SK-N-SH (cell line): ENCODE measurements around the gene VWA5B1.
"Not testable (repeated sequence)": the region's sequence is repeated elsewhere in the genome, so short reads cannot be mapped to it uniquely, and the experiment has no call there.

Experiments
- CTCF ChIP-seq: fragments of 200-600 bp; sonication (generic); IDR thresholded peaks from 2 replicates; pipeline ENCODE4 v1.6.1; 2017; ENCODE audit warnings: antibody characterized with exemption, mild to moderate bottlenecking, moderate library complexity
- EZH2phosphoT487 ChIP-seq: fragments of 200-600 bp; sonication (generic); IDR thresholded peaks from 2 replicates; pipeline ENCODE4 v1.6.1; 2017; ENCODE audit warnings: low read depth, mixed run types, mild to moderate bottlenecking, antibody characterized with exemption, moderate library complexity, borderline replicate concordance
- JUND ChIP-seq: IDR thresholded peaks from 2 replicates; pipeline ENCODE4 v1.4.0; 2012
- MEF2A ChIP-seq: IDR thresholded peaks from 2 replicates; pipeline ENCODE4 v1.4.0; 2012; ENCODE audit warnings: low read depth, borderline replicate concordance
- POLR2AphosphoS5 ChIP-seq: IDR thresholded peaks from 2 replicates; pipeline ENCODE4 v1.6.1; 2012; ENCODE audit warnings: low read depth, low read length
- TEAD4 ChIP-seq: IDR thresholded peaks from 2 replicates; pipeline ENCODE4 v1.4.0; 2012; ENCODE audit warnings: mild to moderate bottlenecking, borderline replicate concordance; ENCODE audit not compliant: insufficient read depth
- USF2 ChIP-seq: fragments of 150-350 bp; IDR thresholded peaks from 2 replicates; pipeline ENCODE4 v1.6.1; 2017; ENCODE audit warnings: antibody characterized with exemption, low read length, low read depth, borderline replicate concordance
- YY1 ChIP-seq: IDR thresholded peaks from 2 replicates; pipeline ENCODE4 v1.4.0; 2012; ENCODE audit warnings: low read depth, mild to moderate bottlenecking

GRCh38 chr1:20273716-20274115 lies 17.0 kb upstream of the VWA5B1 start:
- TF ChIP-seq CTCF, POLR2AphosphoS5, YY1, TEAD4, MEF2A, USF2, EZH2phosphoT487, JUND: not testable (repeated sequence)
